ENCODE measurements around the gene DYRK1A. TPM values are rescaled to one million over a fixed set of nuclear protein-coding genes. Genes with fewer than 3 reads are reported as not detected.
A peak's percentile ranks its signal among the peaks of the same experiment; 100 is the strongest.

DYRK1A gene
- total and polyA plus RNA-seq, 11 donors = 24.5 to 96.6 (median 69.0) TPM

DNA sequence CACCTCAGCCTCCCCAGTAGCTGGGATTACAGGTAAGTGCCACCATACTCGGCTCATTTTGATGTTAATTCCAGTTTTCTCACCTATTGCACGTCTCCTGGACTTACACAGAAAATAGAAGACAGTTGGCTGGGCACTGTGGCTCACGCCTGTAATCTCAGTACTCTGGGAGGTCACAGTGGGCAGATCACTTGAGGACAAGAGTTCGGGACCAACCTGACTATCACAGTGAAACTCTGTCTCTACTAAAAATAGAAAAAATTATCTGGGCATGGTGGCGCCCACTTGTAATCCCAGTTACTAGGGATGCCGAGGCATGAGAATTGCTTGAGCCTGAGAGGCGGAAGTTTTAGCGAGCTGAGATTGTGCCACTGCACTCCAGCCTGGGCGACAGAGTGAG, 44.1 kb downstream of the DYRK1A start:
- ATAC-seq = peak in 1 of 4 donors; percentile 53
- Histone ChIP-seq H3K4me1 (peaks cover 11 to 98% (median 79%) of the 10 kb centered on the region in 12 donors), H3K27me3 (no peaks in the 10 kb centered on the region), H3K36me3 (no peaks in the 10 kb centered on the region), H3K9me3 (no peaks in the 10 kb centered on the region), H3K4me3 (no peak overlapping the region), H3K27ac (no peak overlapping the region)
- DNase-seq = no peak
- no peak for TF ChIP-seq POLR2A (IDR thresholded peaks at IDR 0.05)
- TF ChIP-seq, protein P1, sequence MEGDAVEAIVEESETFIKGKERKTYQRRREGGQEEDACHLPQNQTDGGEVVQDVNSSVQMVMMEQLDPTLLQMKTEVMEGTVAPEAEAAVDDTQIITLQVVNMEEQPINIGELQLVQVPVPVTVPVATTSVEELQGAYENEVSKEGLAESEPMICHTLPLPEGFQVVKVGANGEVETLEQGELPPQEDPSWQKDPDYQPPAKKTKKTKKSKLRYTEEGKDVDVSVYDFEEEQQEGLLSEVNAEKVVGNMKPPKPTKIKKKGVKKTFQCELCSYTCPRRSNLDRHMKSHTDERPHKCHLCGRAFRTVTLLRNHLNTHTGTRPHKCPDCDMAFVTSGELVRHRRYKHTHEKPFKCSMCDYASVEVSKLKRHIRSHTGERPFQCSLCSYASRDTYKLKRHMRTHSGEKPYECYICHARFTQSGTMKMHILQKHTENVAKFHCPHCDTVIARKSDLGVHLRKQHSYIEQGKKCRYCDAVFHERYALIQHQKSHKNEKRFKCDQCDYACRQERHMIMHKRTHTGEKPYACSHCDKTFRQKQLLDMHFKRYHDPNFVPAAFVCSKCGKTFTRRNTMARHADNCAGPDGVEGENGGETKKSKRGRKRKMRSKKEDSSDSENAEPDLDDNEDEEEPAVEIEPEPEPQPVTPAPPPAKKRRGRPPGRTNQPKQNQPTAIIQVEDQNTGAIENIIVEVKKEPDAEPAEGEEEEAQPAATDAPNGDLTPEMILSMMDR (IDR thresholded peaks at IDR 0.05) = no peak
- WGBS, 4 donors = 66 to 78% (median 77%) methylated on average over 9 of the region's 9 CpGs
- intact Hi-C loops (cut with DNase I) = no loop called here

- H3K4me1 ChIP-seq = peaks cover 8 to 97% (median 73%) of the 10 kb centered on the region in 12 donors
- 63 to 66% (median 66%) methylated on average over 4 of the region's 4 CpGs for WGBS, 4 donors
- intact Hi-C loops (cut with DNase I) = no loop called here
- TF ChIP-seq POLR2A (IDR thresholded peaks at IDR 0.05) = no peak
- TF ChIP-seq, protein P1 (IDR thresholded peaks at IDR 0.05) = no peak
- ATAC-seq (no peak), DNase-seq (no peak)
- H3K27ac ChIP-seq = peak overlapping the region in 2 of 12 donors; percentile 1 to 28
- H3K4me3 ChIP-seq = no peak overlapping the region
- H3K36me3 ChIP-seq = no peaks in the 10 kb centered on the region
- no peaks in the 10 kb centered on the region for H3K9me3 ChIP-seq
- H3K27me3 ChIP-seq = no peaks in the 10 kb centered on the region
Measured at GRCh38 chr21:37412603-37413360, 46.2 kb downstream of the DYRK1A start.

DNA sequence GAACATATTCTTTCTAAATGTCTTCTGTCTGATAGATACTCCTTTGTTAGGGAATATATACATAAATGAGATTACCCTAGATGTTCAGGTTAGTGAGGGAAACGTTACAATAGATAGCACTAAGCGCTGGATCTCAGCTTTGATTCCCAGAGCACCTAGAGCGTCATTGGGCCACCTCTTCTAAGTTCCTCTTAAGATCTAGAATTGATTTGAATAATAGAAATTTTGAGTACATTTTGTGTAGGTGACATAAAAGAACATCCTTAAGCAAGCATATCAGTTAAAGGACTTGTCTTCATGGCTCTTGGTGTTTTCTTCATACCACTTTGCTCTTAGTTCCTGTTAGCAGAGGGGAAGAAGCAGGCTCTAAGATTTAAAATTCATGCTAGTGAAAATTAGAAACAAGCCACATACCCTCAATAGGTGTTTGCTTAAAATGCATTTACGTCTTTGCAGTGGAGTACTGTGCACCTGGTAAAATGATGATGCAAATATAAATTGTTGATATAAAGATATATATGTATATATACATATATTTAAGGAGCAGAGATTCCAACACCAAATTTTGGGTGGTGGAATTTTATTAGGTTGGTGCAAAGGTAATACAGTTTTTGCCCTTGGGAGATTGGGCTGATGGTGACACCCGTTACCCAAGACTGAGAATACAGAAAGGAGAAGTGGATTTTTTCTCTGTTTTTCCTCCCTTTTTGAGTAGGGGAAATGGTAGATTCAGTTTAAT, 47.1 kb downstream of the DYRK1A start:
- DNase-seq (no peak), ATAC-seq (no peak)
- no peaks in the 10 kb centered on the region for H3K36me3 ChIP-seq
- H3K4me1 ChIP-seq = peaks cover 10 to 95% (median 73%) of the 10 kb centered on the region in 12 donors
- no peak overlapping the region for H3K4me3 ChIP-seq
- H3K27ac ChIP-seq = peak overlapping the region in 2 of 12 donors; percentile 1 to 7
- no peak for TF ChIP-seq POLR2A (IDR thresholded peaks at IDR 0.05)
- TF ChIP-seq, protein P1 (IDR thresholded peaks at IDR 0.05) = no peak
- intact Hi-C loops (cut with DNase I) = no loop called here
- H3K9me3 ChIP-seq = no peaks in the 10 kb centered on the region
- H3K27me3 ChIP-seq = no peaks in the 10 kb centered on the region
- WGBS, 4 donors = 65 to 73% (median 68%) methylated on average over 5 of the region's 5 CpGs

Data from heart left ventricle (tissue), 16 donors.